Fibroblast of mammary gland (primary cell): ENCODE measurements around the gene KIF21A.

Experiments
- DNase-seq: peaks from one replicate; pipeline ENCODE4 v3.0.0-alpha.2; 2010; ENCODE audit warnings: low read depth
- H3K4me3 ChIP-seq: 2 replicates; pipeline ENCODE4 v1.5.1; 2011; ENCODE audit warnings: low read depth, mild to moderate bottlenecking, low read length, moderate library complexity; ENCODE audit not compliant: control insufficient read depth
- CTCF ChIP-seq: conservative IDR thresholded peaks from 2 replicates; pipeline ENCODE4 v1.5.1; 2011; ENCODE audit warnings: low read depth, low read length, inconsistent platforms; ENCODE audit not compliant: control insufficient read depth, insufficient read depth

The KIF21A gene

GRCh38 chr12:39467432-39467870 lies 24.5 kb upstream of the KIF21A start:
- peak; percentile 26 for DNase-seq
- H3K4me3 ChIP-seq, result no peak overlapping the region
- TF ChIP-seq CTCF, result no peak

- no peak overlapping the region for H3K4me3 ChIP-seq
- DNase-seq, result no peak
- no peak for TF ChIP-seq CTCF
These were observed 22.2 kb upstream of the KIF21A start for GRCh38 chr12:39464976-39465695.

GRCh38 chr12:39461059-39461458 lies 18.1 kb upstream of the KIF21A start:
- TF ChIP-seq CTCF, result no peak
- H3K4me3 ChIP-seq, result no peak overlapping the region
- DNase-seq, result no peak

GRCh38 chr12:39459027-39459434 lies 16.1 kb upstream of the KIF21A start:
- TF ChIP-seq CTCF, result no peak
- DNase-seq, result no peak
- no peak overlapping the region for H3K4me3 ChIP-seq

GRCh38 chr12:39451977-39452376 lies 9.1 kb upstream of the KIF21A start:
- H3K4me3 ChIP-seq, result no peak overlapping the region
- DNase-seq, result no peak
- TF ChIP-seq CTCF, result no peak

GRCh38 chr12:39448038-39448437 lies 5.1 kb upstream of the KIF21A start:
- H3K4me3 ChIP-seq, result no peak overlapping the region
- no peak for TF ChIP-seq CTCF
- DNase-seq, result no peak

GRCh38 chr12:39443929-39444209 lies 949 bp upstream of the KIF21A start:
- TF ChIP-seq CTCF, result no peak
- DNase-seq, result no peak
- peak overlapping the region; percentile 65 for H3K4me3 ChIP-seq
